Right lobe of liver (tissue), 6 donors: ENCODE measurements around the gene TM9SF1. TPM values are rescaled to one million over a fixed set of nuclear protein-coding genes. Genes with fewer than 3 reads are reported as not detected.

Experiments used
- ATAC-seq, 4 donors: fragments of 200-7000 bp; cut with Tn5 transposase; one replicate each; pipeline ENCODE4 v1.9.1; 2020; ENCODE audit warnings: mild to moderate bottlenecking in 4 of 4, moderate library complexity in 4 of 4
- DNase-seq, 3 donors: peaks; one replicate each; pipeline ENCODE4 v3.0.0-alpha.2; 2020
- H3K27ac ChIP-seq, 3 donors: fragments of 200-600 bp; one replicate each; pipeline ENCODE4 v1.8.0; 2022
- H3K27me3 ChIP-seq, 2 donors: fragments of 200-600 bp; one replicate each; pipeline ENCODE4 v1.8.0; 2022
- H3K36me3 ChIP-seq, 4 donors: fragments of 200-600 bp; sonication (generic) in 1 of 4; one replicate each; pipeline versions ENCODE4 v1.5.1 to v1.8.0; 2017 to 2022; ENCODE audit warnings: control low read depth in 1 of 4
- H3K4me1 ChIP-seq, 4 donors: fragments of 200-600 bp; sonication (generic) in 1 of 4; one replicate each; pipeline versions ENCODE4 v1.5.1 to v1.8.0; 2017 to 2022; ENCODE audit warnings: control low read depth in 1 of 4
- H3K4me3 ChIP-seq, 3 donors: fragments of 200-600 bp; one replicate each; pipeline ENCODE4 v1.8.0; 2022
- H3K9me3 ChIP-seq, 4 donors: fragments of 200-600 bp; sonication (generic) in 1 of 4; one replicate each; pipeline versions ENCODE4 v1.5.1 to v1.8.0; 2017 to 2022; ENCODE audit warnings: control low read depth in 1 of 4
- POLR2A ChIP-seq: fragments of 450-650 bp; IDR thresholded peaks from one replicate; pipeline ENCODE4 v1.6.1; 2017; ENCODE audit warnings: antibody characterized with exemption, mild to moderate bottlenecking
- WGBS: methylation state at CpG from one replicate; pipeline ENCODE4 v1.1.6; 2018; ENCODE audit warnings: low coverage, low lambda C conversion rate; ENCODE audit not compliant: insufficient coverage; ENCODE audit errors: missing lambda C conversion rate; 5-methylcytosine and 5-hydroxymethylcytosine counted together
- intact Hi-C, 2 donors: fragments of 100-400 bp; cut with DNase I; formaldehyde crosslinking; loops; one replicate each; pipeline versions ENCODE4 v1.11.2 to v1.14.1; 2022
- total RNA-seq, 6 experiments: library from RNA; depleted of rRNA in 2 of 6; stranded (reverse); fragments of >200 nt in 2 of 6; fragmentation: NEBNext Ultra II Directional in 3 of 6; extraction: Animal tissue kit (Norgen Biotek cat#: 25700) in 3 of 6; gene quantifications; one replicate each; pipeline versions ENCODE4 v1.1.0 to v1.2.4, GENCODE V29; 2016 to 2023
- TF ChIP-seq, protein P1 (sequence below), 4 donors: fragments of 200-600 bp in 3 of 4; fragments of 450-650 bp in 1 of 4; IDR thresholded peaks; one replicate each; pipeline versions ENCODE4 v1.5.1 to v1.8.0; 2016 to 2022; ENCODE audit warnings: antibody characterized with exemption in 4 of 4, mild to moderate bottlenecking in 2 of 4
- donor health status: DM: no; HTN: yes; CAD: no.
- donor health status: DM: no; HTN: no; CAD: no.
- donor health status: DM: no; HTN: no; CAD: no.
- donor health status: DM: no; HTN: yes; CAD: no.
- donor health status: DM: no; HTN: yes; CAD: no.

Gene TM9SF1
- total RNA-seq, 6 experiments from 2014 or later, result 32.1 to 49.8 (median 41.2) TPM

DNA sequence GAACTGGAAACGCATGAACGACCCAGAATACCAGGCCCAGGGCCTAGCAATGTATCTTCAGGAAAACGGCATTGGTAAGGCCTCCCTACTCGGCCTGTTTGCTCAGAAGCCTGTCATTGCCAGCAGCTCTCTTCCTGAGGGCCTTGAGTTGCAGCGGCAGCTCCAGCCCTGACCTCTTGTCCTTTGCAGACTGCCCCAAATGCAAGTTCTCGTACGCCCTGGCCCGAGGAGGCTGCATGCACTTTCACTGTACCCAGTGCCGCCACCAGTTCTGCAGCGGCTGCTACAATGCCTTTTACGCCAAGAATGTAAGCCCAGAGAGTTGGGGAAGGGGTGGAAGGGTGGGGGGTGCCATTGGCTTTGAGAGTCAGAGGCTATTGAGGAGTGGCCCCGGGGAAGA, 37.9 kb downstream of the TM9SF1 start:
- intact Hi-C loops, result loop anchor here in 1 of 2 donors (10.0 kb wide), 1 partner anchor 63 kb away; the partner anchor contains the start of gene PCK2
- Histone ChIP-seq H3K9me3 (no peaks in the 10 kb centered on the region), H3K27me3 (no peaks in the 10 kb centered on the region), H3K36me3 (peaks cover 0 to 60% (median 18%) of the 10 kb centered on the region in 4 donors), H3K27ac (no peak overlapping the region), H3K4me1 (peaks cover 0 to 24% (median 7%) of the 10 kb centered on the region in 4 donors), H3K4me3 (no peak overlapping the region)
- DNase-seq (peak in 1 of 3 donors; percentile 26), ATAC-seq (no peak)
- no peak for TF ChIP-seq POLR2A
- TF ChIP-seq, protein P1, sequence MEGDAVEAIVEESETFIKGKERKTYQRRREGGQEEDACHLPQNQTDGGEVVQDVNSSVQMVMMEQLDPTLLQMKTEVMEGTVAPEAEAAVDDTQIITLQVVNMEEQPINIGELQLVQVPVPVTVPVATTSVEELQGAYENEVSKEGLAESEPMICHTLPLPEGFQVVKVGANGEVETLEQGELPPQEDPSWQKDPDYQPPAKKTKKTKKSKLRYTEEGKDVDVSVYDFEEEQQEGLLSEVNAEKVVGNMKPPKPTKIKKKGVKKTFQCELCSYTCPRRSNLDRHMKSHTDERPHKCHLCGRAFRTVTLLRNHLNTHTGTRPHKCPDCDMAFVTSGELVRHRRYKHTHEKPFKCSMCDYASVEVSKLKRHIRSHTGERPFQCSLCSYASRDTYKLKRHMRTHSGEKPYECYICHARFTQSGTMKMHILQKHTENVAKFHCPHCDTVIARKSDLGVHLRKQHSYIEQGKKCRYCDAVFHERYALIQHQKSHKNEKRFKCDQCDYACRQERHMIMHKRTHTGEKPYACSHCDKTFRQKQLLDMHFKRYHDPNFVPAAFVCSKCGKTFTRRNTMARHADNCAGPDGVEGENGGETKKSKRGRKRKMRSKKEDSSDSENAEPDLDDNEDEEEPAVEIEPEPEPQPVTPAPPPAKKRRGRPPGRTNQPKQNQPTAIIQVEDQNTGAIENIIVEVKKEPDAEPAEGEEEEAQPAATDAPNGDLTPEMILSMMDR (IDR thresholded peaks at IDR 0.05), result no peak
- WGBS, result 74% methylated on average over 6 of the region's 12 CpGs

GRCh38 chr14:24156840-24157239, 38.4 kb downstream of the TM9SF1 start:
- Histone ChIP-seq H3K36me3 (peaks cover 0 to 65% (median 23%) of the 10 kb centered on the region in 4 donors), H3K4me1 (peaks cover 0 to 19% (median 5%) of the 10 kb centered on the region in 4 donors), H3K9me3 (no peaks in the 10 kb centered on the region), H3K4me3 (no peak overlapping the region), H3K27ac (no peak overlapping the region), H3K27me3 (no peaks in the 10 kb centered on the region)
- TF ChIP-seq, protein P1 (IDR thresholded peaks at IDR 0.05), result no peak
- TF ChIP-seq POLR2A, result no peak
- ATAC-seq (no peak), DNase-seq (no peak)
- intact Hi-C loops, result loop anchor here in 1 of 2 donors (10.0 kb wide), 1 partner anchor 62 kb away; the partner anchor contains the start of gene PCK2
- no CpG with 5 or more reads among the region's 1 CpG for WGBS

- H3K4me3 ChIP-seq, result no peak overlapping the region
- H3K4me1 ChIP-seq, result peaks cover 0 to 6% (median under 1%) of the 10 kb centered on the region in 4 donors
- WGBS, result 95% methylated on average over 4 of the region's 10 CpGs
- peak in 1 of 3 donors; percentile 30 for DNase-seq
- TF ChIP-seq, protein P1 (IDR thresholded peaks at IDR 0.05), result no peak
- TF ChIP-seq POLR2A, result no peak
- no peaks in the 10 kb centered on the region for H3K9me3 ChIP-seq
- no peak for ATAC-seq
- intact Hi-C loops, result loop anchor here in 1 of 2 donors (10.0 kb wide), 1 partner anchor 60 kb away; the partner anchor contains the start of gene PCK2
- no peak overlapping the region for H3K27ac ChIP-seq
- H3K27me3 ChIP-seq, result no peaks in the 10 kb centered on the region
- H3K36me3 ChIP-seq, result peaks cover 0 to 76% (median 33%) of the 10 kb centered on the region in 4 donors
Observed at GRCh38 chr14:24155100-24155499, 40.1 kb downstream of the TM9SF1 start.

DNA sequence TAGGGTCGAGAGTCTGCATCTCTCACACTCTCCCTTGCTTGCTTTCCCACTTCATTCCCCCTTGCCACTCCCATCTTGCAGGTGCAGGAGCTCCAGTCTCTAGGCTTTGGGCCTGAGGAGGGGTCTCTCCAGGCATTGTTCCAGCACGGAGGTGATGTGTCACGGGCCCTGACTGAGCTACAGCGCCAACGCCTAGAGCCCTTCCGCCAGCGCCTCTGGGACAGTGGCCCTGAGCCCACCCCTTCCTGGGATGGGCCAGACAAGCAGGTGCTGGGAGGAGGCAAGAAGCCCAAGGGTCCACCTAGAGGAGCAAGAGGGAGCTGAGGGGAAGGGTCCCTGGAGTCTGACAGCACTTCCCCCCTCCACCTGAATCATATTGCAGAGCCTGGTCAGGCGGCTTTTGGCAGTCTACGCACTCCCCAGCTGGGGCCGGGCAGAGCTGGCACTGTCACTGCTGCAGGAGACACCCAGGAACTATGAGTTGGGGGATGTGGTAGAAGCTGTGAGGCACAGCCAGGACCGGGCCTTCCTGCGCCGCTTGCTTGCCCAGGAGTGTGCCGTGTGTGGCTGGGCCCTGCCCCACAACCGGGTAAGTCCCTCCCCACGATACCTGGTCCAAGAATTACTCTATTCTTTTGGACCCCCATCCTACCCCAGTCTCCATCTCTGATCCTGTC, 43.7 kb downstream of the TM9SF1 start:
- ATAC-seq, result no peak
- Histone ChIP-seq H3K27me3 (no peaks in the 10 kb centered on the region), H3K36me3 (peaks cover 0 to 70% (median 24%) of the 10 kb centered on the region in 4 donors), H3K4me1 (peaks cover 0 to 7% (median 0%) of the 10 kb centered on the region in 4 donors), H3K4me3 (no peak overlapping the region), H3K9me3 (no peaks in the 10 kb centered on the region), H3K27ac (no peak overlapping the region)
- intact Hi-C loops, result loop anchor here in 1 of 2 donors (10.0 kb wide), 1 partner anchor 57 kb away; the partner anchor contains the start of gene PCK2
- 100% methylated on average over 2 of the region's 16 CpGs for whole genome bisulfite sequencing
- TF ChIP-seq, protein P1 (IDR thresholded peaks at IDR 0.05), result no peak
- TF ChIP-seq POLR2A, result no peak
- peak in 1 of 3 donors; percentile 54 for DNase-seq
